Skeletal muscle tissue (tissue), 4 donors: Measurements from ENCODE around the gene SEH1L. TPM values are rescaled to one million over a fixed set of nuclear protein-coding genes. Genes with fewer than 3 reads are reported as not detected.

ENCODE experiments used
- H3K27ac ChIP-seq: one replicate; pipeline ENCODE4 v1.7.0; 2013; ENCODE audit warnings: mild to moderate bottlenecking, low read depth, low read length, inconsistent platforms
- H3K27me3 ChIP-seq, 3 donors: one replicate each; pipeline ENCODE4 v1.7.0; 2013; ENCODE audit warnings: low read length in 3 of 3; ENCODE audit not compliant: control insufficient read depth in 3 of 3, insufficient read depth in 3 of 3
- H3K36me3 ChIP-seq, 3 donors: one replicate each; pipeline ENCODE4 v1.7.0; 2013; ENCODE audit warnings: low read length in 3 of 3; ENCODE audit not compliant: control insufficient read depth in 3 of 3, insufficient read depth in 3 of 3
- H3K4me1 ChIP-seq, 3 donors: one replicate each; pipeline ENCODE4 v1.7.0; 2013; ENCODE audit warnings: low read length in 3 of 3, mild to moderate bottlenecking in 3 of 3; ENCODE audit not compliant: control insufficient read depth in 3 of 3, insufficient read depth in 3 of 3
- H3K4me3 ChIP-seq, 3 donors: one replicate each; pipeline ENCODE4 v1.7.0; 2013; ENCODE audit warnings: low read length in 3 of 3
- H3K9ac ChIP-seq, 3 donors: one replicate each; pipeline ENCODE4 v1.7.0; 2013; ENCODE audit warnings: low read length in 3 of 3, mild to moderate bottlenecking in 3 of 3, moderate library complexity in 2 of 3, low read depth in 1 of 3
- H3K9me3 ChIP-seq, 3 donors: one replicate each; pipeline ENCODE4 v1.7.0; 2013; ENCODE audit warnings: low read length in 3 of 3; ENCODE audit not compliant: control insufficient read depth in 3 of 3
- total RNA-seq: library from RNA; depleted of rRNA; stranded (reverse); fragments of >200 nt; gene quantifications from one replicate; pipeline ENCODE4 v1.2.3, GENCODE V29; 2014
- donor health status: Osteomylitis.

The SEH1L gene
- total RNA-seq, 1 donor from 2014 or later = 18.8 TPM

DNA sequence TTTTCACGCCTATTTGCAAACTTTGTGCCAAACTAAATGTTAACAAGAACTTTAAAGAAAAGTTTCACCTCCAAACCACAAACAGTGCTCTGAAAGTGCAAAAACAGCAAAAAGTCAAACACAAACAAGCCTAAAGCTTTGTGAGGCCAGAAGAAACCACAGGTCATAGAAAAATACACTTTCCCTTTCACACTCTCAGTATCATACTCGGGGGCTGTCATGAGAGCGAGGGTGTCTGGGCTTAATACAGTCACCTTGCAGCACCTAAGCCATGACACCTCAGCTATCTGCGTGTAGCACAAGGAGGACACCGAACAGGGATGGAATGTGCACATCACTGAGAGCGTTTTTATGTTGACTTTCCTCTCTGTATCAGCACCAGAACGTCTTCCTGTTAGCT, 26.6 kb upstream of the SEH1L start:
- H3K27me3 ChIP-seq = no peaks in the 10 kb centered on the region
- H3K9me3 ChIP-seq = no peaks in the 10 kb centered on the region
- no peak overlapping the region for H3K9ac ChIP-seq
- no peaks in the 10 kb centered on the region for H3K36me3 ChIP-seq
- H3K27ac ChIP-seq = no peak overlapping the region
- H3K4me1 ChIP-seq = no peaks in the 10 kb centered on the region
- no peak overlapping the region for H3K4me3 ChIP-seq

DNA sequence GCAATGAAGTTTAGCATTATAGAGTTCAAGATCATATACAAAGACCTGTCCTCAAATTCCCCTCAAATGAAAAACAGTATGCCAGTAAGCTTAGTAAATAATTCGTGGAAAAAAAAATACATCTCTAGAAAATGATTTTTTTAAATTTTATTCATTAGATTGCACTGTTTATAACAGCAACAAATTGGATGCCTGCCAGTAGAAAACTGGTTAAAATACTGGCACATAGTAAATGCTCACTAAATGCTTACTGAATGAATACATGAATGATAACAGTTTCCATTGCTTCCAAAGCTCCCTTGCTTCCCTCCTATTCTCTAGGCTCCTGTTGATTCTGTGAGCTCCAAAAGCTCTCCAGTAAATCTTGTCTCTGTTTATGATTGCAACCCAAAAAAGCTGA, 25.5 kb upstream of the SEH1L start:
- H3K4me1 ChIP-seq = no peaks in the 10 kb centered on the region
- H3K27ac ChIP-seq = no peak overlapping the region
- H3K36me3 ChIP-seq = no peaks in the 10 kb centered on the region
- no peaks in the 10 kb centered on the region for H3K9me3 ChIP-seq
- H3K4me3 ChIP-seq = no peak overlapping the region
- no peak overlapping the region for H3K9ac ChIP-seq
- H3K27me3 ChIP-seq = no peaks in the 10 kb centered on the region

DNA sequence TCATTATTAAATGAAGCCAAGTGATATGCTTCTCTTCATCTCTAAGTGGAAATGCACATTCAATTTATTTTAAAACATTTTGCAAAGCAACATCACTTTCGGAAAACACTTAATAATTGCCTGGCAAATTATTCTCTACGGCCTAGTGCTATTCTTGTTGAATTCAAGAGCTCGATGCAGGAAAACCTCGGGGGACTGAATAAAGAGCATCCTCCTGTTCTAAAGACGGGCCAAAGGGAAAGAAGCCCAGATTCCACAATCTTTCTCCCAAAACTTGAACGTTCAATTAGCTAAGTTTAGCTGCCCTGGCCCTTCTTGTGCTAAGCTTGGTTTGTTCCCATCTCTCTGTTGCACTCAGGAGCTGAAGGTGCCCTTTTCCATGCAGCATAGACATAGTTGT, 23.2 kb upstream of the SEH1L start:
- H3K27me3 ChIP-seq = no peaks in the 10 kb centered on the region
- no peaks in the 10 kb centered on the region for H3K36me3 ChIP-seq
- no peaks in the 10 kb centered on the region for H3K9me3 ChIP-seq
- H3K4me3 ChIP-seq = no peak overlapping the region
- no peak overlapping the region for H3K27ac ChIP-seq
- no peak overlapping the region for H3K9ac ChIP-seq
- H3K4me1 ChIP-seq = no peaks in the 10 kb centered on the region

DNA sequence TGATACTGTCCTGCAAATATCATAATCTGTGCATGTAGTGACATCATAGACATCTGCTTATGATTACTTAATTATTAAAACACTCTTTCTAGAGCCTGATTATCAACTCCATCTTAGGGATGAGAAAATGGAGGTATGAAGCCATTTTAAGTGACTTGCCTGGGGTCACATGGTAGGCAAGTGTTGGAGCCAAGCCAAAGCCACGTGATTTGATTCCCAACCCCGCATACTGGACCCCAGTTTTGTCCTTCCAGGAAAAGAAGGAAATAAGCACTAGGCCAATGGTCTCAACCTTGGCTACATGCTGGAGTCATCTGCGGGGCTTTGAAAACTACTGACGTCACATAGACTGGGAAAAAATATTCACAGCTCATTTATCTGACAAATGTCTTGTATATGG, 19.6 kb upstream of the SEH1L start:
- Histone ChIP-seq H3K4me1 (no peaks in the 10 kb centered on the region), H3K9ac (no peak overlapping the region), H3K4me3 (no peak overlapping the region), H3K36me3 (no peaks in the 10 kb centered on the region), H3K27ac (no peak overlapping the region), H3K27me3 (no peaks in the 10 kb centered on the region), H3K9me3 (no peaks in the 10 kb centered on the region)

DNA sequence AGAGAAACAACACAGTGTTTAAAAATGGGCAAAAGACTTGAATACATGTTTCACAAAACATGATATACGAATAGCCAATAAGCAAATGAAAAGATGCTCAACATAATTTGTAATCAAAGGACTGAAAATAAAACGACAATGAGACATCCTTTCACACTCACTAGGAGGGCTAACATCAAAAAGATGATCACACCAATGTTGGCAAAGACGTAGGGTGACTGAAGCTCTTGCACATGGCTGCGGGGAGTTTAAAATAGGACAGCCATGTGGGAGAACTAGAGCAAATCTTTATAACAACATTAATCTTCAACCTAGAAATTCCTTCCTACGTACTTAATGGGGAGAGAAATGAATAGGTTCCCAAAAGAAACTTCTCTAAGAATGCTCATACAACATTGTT, 19.2 kb upstream of the SEH1L start:
- H3K27ac ChIP-seq = no peak overlapping the region
- H3K9me3 ChIP-seq = no peaks in the 10 kb centered on the region
- H3K9ac ChIP-seq = no peak overlapping the region
- H3K4me3 ChIP-seq = no peak overlapping the region
- H3K4me1 ChIP-seq = no peaks in the 10 kb centered on the region
- no peaks in the 10 kb centered on the region for H3K27me3 ChIP-seq
- no peaks in the 10 kb centered on the region for H3K36me3 ChIP-seq

DNA sequence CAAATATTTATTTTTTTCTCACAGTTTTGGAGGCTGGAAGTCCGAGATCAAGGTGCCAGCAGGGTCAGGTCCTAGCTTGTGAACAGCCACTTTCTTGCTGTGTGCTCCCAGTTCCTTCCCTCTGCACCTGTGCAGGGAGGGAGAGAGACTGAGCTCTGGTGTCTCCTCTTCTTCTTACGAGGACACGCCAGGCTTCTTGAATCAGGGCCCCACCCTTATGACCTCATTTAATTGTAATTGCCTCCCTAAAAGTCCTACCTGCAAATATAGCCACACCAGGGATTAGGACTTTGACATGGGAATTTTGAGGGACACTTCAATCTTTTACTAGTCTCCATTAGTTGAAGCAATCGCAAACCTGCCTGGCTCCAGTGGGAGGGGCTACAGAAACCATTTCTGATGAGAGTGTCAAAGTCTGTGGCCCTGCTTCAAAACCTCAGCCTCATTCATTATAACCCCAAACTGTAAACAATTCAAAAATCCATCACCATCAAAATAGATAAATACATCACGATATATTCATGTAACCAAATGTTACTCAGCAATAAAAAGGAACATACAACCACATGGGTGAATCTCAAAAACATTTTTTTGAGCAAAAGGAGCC, 18.2 kb upstream of the SEH1L start:
- H3K4me1 ChIP-seq = peaks cover 0 to 2% (median 0%) of the 10 kb centered on the region in 3 donors
- H3K9me3 ChIP-seq = no peaks in the 10 kb centered on the region
- no peak overlapping the region for H3K27ac ChIP-seq
- no peak overlapping the region for H3K9ac ChIP-seq
- no peak overlapping the region for H3K4me3 ChIP-seq
- no peaks in the 10 kb centered on the region for H3K27me3 ChIP-seq
- no peaks in the 10 kb centered on the region for H3K36me3 ChIP-seq

DNA sequence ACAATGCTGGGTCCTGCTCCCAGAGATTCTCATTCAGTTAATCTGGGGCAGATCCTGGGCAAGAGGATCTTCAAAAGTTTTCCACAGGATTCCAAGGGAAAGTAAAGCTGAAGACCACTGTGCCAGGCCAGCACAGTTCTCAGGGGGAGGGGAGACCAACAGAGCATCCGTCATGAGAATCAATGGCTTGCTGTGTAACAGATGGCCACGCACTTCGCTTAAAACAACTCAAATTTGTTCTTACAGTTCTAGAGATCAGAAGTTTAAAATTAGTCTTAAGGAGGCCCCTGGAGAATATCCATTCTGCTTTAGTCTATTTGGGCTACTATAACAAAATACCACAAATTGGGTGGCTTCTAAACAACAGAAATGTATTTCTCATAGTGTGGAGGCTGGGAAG, 17.4 kb upstream of the SEH1L start:
- Histone ChIP-seq H3K36me3 (no peaks in the 10 kb centered on the region), H3K9me3 (no peaks in the 10 kb centered on the region), H3K9ac (no peak overlapping the region), H3K4me3 (no peak overlapping the region), H3K4me1 (peaks cover 0 to 3% (median 0%) of the 10 kb centered on the region in 3 donors), H3K27me3 (no peaks in the 10 kb centered on the region), H3K27ac (no peak overlapping the region)

DNA sequence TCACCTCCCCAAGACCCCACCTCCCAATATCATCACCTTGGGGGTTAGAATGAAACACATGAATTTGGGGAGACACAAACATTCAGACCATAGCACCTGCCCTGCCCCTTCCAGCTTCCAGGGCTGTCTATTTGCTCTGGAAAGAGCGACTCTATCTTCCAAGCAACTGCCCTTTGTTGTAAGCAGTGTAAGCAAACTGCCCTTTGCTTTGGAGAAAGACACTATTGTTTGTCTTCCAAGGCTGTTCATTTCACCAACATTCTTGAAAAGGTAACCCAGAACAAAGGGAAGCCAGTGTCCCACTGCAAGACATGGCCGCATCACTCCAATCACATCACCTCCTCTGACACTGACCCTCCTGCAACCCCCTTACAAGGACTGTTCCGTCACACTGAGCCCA, 16.9 kb upstream of the SEH1L start:
- no peaks in the 10 kb centered on the region for H3K36me3 ChIP-seq
- H3K9ac ChIP-seq = no peak overlapping the region
- peaks cover 0 to 3% (median 0%) of the 10 kb centered on the region in 3 donors for H3K4me1 ChIP-seq
- no peaks in the 10 kb centered on the region for H3K9me3 ChIP-seq
- no peaks in the 10 kb centered on the region for H3K27me3 ChIP-seq
- no peak overlapping the region for H3K4me3 ChIP-seq
- H3K27ac ChIP-seq = no peak overlapping the region

DNA sequence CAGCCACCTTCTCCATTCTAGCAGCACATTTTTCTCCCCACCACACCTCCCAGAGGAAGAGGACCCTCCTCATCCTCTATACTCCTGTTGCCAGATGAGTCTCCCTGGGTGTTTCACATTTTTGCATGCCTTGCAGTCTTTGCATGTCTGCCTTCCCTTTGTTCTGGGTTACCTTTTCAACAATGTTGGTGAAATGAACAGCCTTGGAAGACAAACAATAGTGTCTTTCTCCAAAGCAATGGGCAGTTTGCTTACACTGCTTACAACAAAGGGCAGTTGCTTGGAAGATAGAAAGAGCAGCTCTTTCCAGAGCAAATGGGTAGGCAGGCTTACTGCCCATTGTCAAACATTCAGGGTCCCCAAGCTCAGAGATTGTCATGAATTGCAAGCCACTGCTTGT, 14.5 kb upstream of the SEH1L start:
- Histone ChIP-seq H3K4me1 (peaks cover 0 to 3% (median 0%) of the 10 kb centered on the region in 3 donors), H3K9me3 (no peaks in the 10 kb centered on the region), H3K9ac (no peak overlapping the region), H3K27me3 (no peaks in the 10 kb centered on the region), H3K4me3 (no peak overlapping the region), H3K27ac (no peak overlapping the region), H3K36me3 (no peaks in the 10 kb centered on the region)

DNA sequence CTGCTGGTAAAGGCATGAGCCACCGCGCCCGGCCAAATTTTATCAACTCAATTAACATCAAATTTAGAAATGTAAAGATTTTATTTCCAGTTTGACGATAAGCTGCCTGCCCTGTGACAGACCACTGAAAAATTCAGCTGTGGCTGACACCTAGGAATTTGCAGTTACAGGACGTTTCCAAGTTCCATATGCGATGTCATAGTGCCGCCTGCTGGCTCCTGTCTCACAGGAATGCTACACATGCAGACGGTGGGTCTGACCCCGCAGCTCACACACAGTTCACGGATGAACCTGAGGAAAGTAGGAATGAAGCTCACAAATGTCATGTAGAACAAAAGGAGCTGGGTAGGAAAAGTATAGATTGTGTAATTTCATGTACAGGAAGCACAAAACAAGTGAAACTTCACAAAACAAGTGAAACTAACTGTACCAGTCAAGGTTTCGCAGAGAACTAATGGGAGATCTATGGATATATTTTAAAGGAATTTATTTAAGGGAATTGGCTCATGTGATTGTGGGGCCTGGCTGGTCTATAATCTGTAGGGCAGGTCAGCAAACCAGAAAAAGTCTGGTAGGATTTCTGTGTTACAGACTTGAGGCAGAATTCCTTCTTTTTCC, 13.2 kb upstream of the SEH1L start:
- no peaks in the 10 kb centered on the region for H3K9me3 ChIP-seq

More for the DNA sequence above, 13.2 kb upstream of the SEH1L start:
- Histone ChIP-seq H3K27me3 (no peaks in the 10 kb centered on the region), H3K27ac (no peak overlapping the region), H3K36me3 (no peaks in the 10 kb centered on the region), H3K4me1 (peaks cover 0 to 3% (median 0%) of the 10 kb centered on the region in 3 donors), H3K4me3 (peak overlapping the region; percentile 19 to 49 (median 24)), H3K9ac (no peak overlapping the region)
